Lung microvascular endothelial cell (primary cell): Measurements from ENCODE around the gene RRP12. TPM values are rescaled to one million over a fixed set of nuclear protein-coding genes. Genes with fewer than 3 reads are reported as not detected.
"Not testable (repeated sequence)": the region's sequence is repeated elsewhere in the genome, so short reads cannot be mapped to it uniquely, and the experiment has no call there.

Experiments used
- DNase-seq, 2 donors: peaks; one replicate each; pipeline versions ENCODE4 v3.0.0 to v3.0.0-alpha.2; 2010; ENCODE audit warnings: low read depth in 2 of 2
- total RNA-seq: library from RNA; depleted of rRNA; stranded (reverse); fragments of >200 nt; gene quantifications from 2 replicates; pipeline ENCODE4 v1.2.1, GENCODE V29; 2014

Gene RRP12
- total RNA-seq, 1 donor from 2014 or later, result 9.3 TPM

DNA sequence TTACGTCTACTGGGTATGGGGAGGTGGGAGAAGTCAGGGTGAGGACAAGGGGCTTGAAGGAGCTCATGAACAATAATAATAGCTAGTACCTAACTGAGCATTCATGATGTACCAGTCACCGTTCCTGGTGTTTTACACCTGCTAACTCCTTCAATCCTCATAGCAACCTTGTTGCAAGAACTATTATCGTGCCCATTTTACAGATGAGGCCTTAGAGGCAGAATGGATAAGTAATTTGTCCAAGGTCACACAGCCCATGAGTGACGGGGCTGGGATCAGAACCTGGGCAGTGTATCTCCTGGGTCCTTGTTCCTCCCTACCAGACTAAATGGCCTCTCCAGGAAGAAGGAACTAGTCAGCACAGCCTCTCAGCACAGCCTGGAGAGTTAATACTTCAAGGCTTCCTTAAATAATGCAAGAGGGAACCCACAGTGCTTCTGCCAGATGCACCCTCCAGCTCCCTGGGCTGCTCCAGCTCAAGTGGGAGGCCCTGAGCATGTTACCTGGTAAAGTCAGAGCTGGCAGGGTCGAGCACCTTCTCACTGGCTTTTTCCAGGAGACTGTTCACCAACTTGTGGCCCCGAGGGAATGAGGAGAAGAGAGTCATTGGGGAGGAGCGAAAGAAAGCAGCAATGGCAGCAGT, 28.8 kb downstream of the RRP12 start:
- no peak for DNase-seq

- no peak for DNase-seq
Measured at GRCh38 chr10:97371696-97372095, 29.4 kb downstream of the RRP12 start.

DNA sequence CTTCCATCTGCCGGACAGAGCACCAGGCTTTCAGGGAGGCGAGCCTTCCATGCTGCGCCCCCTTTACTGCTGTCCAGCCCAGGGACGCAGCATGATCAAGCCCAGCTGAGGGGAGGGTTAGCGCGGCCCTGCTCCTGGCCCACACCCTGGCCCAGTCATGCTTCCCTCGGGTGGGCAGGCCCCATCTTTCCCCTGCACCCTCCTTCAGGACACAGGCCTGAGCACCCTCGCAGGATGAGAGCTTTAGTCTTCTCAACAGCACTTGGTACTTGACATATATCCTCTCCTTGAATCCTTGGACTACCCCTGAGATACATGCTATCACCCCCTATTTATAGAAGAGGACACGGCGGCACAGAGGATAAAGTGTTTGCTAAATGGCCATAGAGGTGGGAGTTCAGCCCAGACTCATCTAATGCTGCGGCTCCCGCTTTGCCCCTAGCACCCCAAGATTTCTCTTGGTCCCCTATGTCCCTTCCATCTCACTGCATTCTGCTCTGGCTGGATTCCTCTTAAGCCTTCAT, 34.0 kb downstream of the RRP12 start:
- DNase-seq, result no peak

DNA sequence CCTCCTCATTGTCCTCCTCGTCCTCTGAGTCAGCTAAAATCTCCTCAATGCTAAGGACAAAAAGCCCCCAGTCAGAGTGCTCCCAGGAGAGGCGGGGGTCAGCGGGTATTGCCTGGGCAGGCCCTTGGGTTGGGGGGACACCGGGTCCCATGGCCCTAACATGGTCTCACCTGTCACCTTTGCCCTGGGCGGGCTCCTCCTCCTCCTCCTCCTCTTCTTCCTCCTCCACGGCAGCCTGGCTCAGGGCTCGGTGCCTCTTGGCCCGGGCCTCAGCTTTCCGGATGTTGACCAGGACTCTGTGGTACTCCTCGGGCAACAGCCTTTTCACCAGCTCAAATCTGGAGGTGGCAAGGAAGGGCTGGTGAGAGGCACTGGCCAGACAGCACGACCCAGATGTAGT, 34.6 kb downstream of the RRP12 start:
- DNase-seq, result no peak

- no peak for DNase-seq
Measured at GRCh38 chr10:97365761-97366351, 35.3 kb downstream of the RRP12 start.

DNA sequence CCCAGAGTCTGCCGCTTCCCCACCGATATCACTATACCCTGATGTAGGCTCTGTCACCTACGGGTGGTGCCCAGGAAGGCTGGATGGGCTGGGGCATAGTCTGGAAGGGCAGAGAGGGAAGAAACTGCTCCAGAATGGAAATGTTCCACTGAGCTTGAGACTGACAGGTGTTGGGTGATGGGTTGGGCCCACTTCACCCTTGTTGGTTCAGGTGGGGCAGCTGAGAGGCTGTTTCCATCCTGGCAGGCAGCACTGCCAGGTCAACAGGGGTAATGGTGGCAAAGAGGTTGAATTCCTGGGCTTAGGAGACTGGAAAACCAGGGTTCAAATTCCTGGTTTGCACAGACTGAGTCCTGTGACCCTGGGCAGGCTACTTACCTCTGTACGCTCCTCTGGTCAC, 38.1 kb downstream of the RRP12 start:
- no peak for DNase-seq

DNA sequence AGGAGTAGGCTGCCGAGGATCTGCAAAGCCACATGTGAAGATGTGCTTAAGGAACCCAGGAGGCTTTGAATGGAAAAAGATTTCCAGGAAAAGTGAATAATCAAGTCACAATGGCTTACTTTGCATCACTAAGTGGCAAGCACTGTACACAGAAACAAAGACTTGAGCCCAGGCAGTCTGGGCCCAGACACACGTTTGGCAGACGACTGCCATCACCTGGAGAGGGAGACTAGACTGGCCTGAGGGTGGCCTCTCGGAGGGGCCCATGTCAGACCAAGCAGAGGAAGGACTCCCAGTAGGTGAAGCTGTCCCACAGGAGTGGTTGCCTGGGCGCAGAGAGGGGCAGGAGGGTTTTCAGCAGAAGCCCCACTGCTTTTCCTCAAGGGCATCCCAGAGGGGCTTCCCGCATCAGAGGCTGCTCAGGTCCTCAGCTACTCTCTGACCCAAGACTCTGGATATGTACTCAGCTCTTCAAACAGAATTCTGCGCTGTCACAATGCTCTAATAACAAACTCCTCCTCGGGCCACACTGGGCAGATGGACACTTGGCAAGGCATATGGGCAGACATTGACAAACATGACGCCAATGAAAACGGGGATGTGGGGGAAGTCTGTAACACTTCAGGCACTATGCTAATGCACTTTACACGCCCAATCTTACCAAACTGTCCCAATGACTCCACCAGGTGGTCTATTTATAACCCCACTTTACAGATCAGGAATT, 38.7 kb downstream of the RRP12 start:
- no peak for DNase-seq

DNA sequence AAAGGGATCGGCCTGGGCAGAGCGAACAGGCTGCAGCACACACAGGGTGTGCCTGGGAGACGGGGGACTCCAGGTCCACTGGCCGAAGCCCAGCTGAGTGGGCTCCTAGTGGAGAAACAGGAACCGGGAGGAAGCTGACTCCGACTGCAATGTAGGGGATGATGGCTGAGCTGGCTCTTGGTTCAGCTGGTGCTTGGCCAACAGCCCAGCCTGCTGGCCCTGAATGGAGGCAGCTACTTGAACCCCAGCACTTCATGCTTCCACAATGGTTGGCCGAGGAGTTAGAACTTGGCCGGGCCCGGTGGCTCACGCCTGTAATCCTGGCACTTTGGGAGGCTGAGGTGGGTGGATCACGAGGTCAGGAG, 39.6 kb downstream of the RRP12 start:
- DNase-seq, result peak; percentile 57 to 71

DNA sequence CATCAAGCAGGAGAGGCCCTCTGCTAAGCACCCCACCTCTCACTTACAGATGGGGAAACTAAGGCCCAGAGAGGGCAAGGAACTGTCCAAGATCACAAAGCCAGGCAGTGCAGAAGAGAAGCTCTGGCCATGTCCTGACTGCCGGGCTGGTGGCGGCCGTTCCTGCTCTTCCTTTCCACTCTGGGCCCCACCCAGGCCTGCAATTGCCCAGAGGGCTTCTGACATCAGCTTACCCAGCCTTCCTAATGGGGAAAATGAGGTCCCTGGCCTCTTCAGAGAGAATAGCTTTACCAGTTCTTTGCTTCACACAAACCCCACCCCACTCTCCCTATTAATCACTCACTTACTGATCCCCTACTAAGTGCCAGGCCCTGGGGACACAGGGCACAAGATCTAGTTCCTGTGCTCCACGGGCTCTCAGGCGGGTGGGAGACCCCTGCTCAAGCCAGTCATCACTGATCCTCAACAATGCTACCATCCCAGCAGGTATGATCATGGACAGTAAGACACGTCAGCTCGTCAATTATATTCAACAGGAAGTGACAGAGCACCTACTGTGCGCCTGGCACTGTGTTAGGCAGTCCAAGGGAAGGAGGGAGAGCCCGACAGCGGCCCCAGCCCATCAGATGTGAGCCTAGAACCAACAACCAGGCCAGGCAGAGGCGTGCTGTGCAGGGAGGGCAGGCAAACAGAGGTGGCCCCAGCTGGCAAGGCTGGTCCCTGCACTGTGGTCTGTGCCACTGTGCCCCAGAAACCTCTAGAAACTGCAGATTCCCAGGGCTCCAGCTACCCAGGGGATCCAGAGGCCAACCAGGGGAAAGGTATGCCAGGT, 40.2 kb downstream of the RRP12 start:
- no peak for DNase-seq

DNA sequence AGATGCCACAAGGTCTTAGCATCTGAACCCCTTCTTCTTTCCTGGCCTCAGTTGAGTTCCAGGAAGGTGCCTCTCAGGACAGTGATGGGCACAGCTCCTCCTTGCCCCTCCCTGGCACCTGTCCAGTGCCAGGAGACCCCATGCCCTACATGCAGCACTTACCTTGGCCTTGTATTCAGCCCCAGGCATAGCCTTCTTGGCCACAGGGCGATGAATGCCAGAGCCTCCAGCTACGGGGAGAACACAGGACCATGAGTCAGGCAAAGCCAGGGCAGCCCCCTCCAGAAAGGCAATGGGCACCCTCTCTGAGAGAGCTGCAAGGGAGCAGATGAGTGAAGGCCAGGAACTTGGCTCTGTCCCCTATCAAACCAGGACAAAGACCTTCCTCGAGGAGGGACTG, 42.4 kb downstream of the RRP12 start:
- no peak for DNase-seq

GRCh38 chr10:97358349-97358748, 42.8 kb downstream of the RRP12 start:
- DNase-seq, result no peak

GRCh38 chr10:97356918-97357317, 44.2 kb downstream of the RRP12 start:
- no peak for DNase-seq

- DNase-seq, result peak; percentile 26 to 36
Measured at GRCh38 chr10:97356318-97356914, 44.7 kb downstream of the RRP12 start.

- peak; percentile 77 to 83 for DNase-seq
Measured at GRCh38 chr10:97355571-97355975, 45.6 kb downstream of the RRP12 start.

DNA sequence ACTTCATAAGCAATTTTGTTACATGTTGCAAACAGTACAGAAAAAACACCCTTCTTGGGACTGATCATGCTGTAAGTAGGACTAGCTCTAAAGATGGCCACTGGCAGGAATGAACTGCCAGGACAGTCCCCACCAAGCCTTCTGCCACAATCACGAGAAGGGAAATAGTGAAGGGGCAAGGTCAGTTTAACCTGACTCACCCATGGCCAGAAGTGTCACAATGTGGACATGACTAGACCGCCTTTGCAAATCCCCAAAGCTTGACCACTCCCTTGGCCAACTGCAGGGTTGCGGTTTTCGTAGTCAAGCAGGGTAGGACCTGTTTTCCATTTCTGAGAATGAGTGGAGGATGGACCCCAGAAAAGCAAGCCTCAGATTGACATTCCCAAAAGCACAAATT, 47.2 kb downstream of the RRP12 start:
- DNase-seq, result no peak

DNA sequence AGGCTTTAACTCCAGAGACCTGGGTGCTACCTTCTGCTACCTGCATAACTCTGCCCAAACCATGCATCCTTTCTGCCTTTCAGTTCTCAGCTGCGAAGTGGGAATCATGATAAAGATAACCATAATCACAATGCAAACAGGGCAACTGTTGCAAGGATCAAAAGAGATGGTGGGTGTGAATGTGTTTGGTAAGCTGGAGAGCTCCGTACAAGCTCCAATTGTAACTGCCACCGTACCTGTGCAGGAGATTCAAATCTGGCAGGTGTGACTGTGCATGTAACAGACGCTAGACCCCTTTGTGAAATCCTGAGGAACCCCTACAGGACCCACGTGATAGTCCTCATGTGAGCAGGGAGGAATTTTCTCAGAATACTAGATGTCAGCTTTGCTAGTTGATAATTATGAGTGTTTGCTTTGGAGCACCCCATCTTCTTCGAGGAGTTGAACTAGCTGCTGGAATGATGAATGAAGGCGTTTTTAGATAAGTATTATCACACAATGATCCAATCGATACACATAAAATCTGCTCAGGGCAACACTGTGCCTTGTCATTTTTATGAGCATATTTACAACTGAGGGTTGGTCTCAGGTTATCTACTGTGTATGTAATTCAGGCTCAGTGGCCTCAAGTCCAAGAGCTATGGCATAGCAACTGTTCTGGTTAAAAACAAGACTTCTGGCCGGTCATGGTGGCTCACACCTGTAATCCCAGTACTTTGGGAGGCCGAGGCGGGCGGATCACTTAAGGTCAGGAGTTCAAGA, 51.2 kb downstream of the RRP12 start:
- no peak for DNase-seq

GRCh38 chr10:97347317-97347716, 53.8 kb downstream of the RRP12 start:
- DNase-seq, result no peak

DNA sequence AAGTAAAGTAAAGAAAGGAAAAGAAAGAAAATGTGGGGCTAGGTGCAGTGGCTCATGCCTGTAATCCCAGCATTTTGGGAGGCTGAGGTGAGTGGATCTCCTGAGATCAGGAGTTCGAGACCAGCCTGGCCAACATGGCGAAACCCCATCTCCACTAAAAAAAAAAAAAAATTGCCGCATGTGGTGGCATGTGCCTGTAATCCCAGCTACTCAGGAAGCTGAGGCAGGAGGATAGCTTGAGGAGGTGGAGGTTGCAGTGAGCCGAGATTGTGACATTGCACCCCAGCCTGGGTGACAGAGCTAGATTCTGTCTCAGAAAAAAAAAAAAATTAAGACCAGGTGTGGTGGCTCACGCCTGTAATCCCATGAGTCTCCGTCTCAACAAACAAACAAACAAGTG, 57.5 kb downstream of the RRP12 start:
- DNase-seq, result not testable (repeated sequence)

DNA sequence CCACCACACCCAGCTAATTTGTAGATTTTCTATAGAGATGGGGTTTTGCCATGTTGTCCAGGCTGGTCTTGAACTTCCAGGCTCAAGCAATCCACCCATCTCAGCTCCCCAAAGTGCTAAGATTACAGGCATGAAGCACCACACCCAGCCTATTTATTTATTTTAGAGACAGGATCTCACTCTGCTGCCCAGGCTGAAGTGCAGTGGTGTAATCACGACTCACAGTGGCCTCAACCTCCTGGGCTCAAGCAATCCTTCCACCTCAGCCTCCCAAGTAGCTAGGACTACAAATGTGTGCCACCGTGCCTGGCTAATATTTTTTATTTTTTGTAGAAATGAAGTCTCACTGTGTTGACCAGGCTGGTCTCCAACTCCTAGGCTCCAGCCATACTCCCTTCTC, 59.7 kb downstream of the RRP12 start:
- no peak for DNase-seq

- DNase-seq, result no peak
Measured at GRCh38 chr10:97338041-97338440, 63.1 kb downstream of the RRP12 start.
